ENCODE results near the gene CALCB. TPM values are rescaled to one million over a fixed set of nuclear protein-coding genes. Genes with fewer than 3 reads are reported as not detected.

CALCB gene
- total RNA-seq, 4 donors from 2014 or later, result not detected

DNA sequence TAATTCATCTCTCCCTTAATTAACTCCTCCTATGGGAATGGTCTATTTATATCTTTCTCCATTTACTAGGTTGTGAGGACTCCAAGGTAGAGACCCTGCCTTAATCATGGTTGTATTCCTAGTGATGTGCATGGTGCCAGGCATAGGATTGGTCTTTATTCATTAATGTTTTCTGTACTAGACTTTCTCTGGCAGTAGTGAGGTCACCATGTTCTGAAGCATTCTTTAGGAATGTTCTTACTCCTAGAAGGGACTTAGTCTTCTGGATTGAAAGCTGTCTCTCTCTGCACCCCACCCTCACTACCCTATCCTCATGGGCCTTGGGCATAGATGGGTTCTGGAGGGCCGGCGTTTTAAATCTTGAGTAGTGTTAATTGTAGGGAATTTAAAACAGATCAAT lies 30.8 kb downstream of the CALCB start:
- intact Hi-C loops (cut with DNase I; ENCODE audit: low total_unique reads), result no loop called here
- 91 to 93% methylated on average over 2 of the region's 2 CpGs for WGBS, 2 donors
- no peak for DNase-seq (ENCODE audit: low spot score in 2 of 2)
- H3K4me3 ChIP-seq (ENCODE audit: low read depth, poor library complexity, severe bottlenecking), result no peak overlapping the region
- no peak for TF ChIP-seq POLR2A (IDR thresholded peaks at IDR 0.05)

DNA sequence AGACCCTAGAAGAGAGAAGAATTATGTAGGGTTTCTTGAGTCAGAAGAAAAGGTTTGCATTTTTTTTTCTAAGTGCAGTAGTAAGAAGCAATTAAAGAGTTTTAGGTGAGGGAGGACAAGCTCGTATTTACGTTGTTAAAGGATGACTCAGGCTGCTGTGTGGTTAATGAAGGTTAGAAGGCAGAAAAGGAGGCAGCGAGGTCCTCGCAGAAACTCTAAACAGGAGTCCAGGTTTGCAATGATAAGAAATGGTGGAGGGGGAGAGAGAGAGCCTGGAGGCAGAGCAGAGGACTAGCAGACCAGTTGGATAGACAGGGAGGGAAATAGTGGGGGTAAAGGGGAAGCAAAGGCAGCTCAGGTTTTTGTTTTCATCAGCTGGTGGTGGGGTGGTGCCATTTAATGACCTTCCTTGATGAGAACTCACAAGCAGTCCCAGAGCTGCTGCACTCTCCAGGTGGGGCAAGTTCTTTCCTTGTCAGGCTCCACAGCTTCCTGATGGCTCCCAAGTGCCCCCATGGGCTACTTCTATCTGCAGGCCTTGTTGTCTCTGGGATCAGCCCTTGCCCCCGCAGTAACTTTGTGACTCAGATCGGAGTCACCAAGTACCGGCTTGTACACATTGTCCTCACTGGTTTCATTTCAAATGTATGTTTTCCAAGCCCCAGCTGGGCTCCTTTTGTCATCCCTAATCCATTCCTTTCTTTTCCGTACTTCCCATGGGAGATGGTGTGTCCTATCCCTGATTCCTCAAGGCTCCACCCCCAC lies 33.0 kb downstream of the CALCB start:
- WGBS, 2 donors, result 79 to 80% methylated on average over 8 of the region's 8 CpGs
- TF ChIP-seq, protein P1, sequence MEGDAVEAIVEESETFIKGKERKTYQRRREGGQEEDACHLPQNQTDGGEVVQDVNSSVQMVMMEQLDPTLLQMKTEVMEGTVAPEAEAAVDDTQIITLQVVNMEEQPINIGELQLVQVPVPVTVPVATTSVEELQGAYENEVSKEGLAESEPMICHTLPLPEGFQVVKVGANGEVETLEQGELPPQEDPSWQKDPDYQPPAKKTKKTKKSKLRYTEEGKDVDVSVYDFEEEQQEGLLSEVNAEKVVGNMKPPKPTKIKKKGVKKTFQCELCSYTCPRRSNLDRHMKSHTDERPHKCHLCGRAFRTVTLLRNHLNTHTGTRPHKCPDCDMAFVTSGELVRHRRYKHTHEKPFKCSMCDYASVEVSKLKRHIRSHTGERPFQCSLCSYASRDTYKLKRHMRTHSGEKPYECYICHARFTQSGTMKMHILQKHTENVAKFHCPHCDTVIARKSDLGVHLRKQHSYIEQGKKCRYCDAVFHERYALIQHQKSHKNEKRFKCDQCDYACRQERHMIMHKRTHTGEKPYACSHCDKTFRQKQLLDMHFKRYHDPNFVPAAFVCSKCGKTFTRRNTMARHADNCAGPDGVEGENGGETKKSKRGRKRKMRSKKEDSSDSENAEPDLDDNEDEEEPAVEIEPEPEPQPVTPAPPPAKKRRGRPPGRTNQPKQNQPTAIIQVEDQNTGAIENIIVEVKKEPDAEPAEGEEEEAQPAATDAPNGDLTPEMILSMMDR (IDR thresholded peaks at IDR 0.05), result no peak
- TF ChIP-seq POLR2A (IDR thresholded peaks at IDR 0.05), result no peak
- intact Hi-C loops (cut with DNase I; ENCODE audit: low total_unique reads), result loop anchor here (5.0 kb wide), 1 partner anchor 101 kb away; no protein-coding TSS in a partner anchor
- H3K4me3 ChIP-seq (ENCODE audit: low read depth, poor library complexity, severe bottlenecking), result no peak overlapping the region
- no peak for DNase-seq (ENCODE audit: low spot score in 2 of 2)

DNA sequence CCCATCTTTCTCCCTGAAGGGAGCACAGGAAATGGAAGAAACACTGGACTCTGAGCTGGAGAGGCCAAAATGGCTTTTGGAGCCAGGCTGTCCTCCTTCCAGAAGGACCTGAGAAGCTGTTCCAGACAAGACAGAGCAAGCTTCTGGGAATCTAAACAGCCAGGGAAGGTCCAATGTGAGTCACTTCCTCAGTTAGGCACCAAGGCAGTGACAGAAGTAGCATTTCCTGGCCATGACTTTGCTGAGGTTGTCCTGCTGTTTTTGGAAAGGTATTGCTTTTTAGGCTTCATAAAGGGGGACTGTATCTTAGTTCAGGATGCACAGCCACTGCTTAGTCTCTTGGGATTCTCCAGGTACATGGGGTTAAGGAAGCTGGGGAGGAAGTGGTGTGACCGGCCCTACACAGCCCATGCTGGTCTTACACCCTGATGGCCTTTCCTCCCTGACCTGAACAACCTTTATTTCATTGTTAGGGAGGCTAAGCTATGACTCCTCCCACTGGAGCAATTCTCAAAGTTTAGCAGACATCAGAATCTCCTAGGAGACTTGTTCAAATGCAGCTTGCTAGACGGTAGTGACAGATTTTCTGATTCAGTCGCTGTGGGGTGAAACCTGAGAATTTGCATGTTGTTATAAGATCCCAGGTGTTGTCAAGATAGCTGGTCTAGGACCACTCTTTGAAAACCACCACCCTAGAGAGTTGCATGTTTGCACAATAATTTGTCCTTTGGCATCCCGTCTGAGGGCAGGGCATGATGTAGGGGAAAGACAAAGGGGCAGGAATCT lies 34.5 kb downstream of the CALCB start:
- H3K4me3 ChIP-seq (ENCODE audit: low read depth, poor library complexity, severe bottlenecking), result no peak overlapping the region
- TF ChIP-seq, protein P1 (IDR thresholded peaks at IDR 0.05), result no peak
- no peak for TF ChIP-seq POLR2A (IDR thresholded peaks at IDR 0.05)
- WGBS, 2 donors, result 62 to 64% methylated on average over 4 of the region's 4 CpGs
- DNase-seq (ENCODE audit: low spot score in 2 of 2), result no peak
- intact Hi-C loops (cut with DNase I; ENCODE audit: low total_unique reads), result loop anchor here (5.0 kb wide), 1 partner anchor 99 kb away; no protein-coding TSS in a partner anchor

DNA sequence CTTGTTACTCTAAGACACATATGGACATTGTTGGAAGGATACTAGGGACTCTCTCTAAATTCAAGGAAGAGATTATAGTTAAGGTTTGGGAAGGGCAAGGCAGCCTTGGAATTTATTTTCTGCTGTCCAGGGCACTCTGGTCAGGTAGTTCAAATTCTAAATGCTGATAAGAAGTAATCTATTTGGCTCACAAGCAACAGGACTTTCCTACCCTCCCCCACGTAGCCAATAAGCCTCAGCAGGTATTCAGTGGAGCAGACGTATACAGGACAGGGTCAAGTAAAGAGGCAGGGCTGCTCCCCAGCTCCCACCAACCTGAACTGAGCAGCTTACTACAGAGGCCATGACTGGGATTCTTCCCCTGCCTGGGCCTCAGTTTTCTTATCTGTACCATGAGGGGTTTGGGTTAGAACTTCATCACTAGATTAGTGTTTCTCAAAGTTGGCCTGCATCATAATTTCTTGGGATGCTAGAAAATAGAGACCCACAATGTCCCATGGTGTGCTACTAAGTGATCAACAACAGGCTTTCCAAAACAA lies 35.3 kb downstream of the CALCB start:
- no peak for TF ChIP-seq POLR2A (IDR thresholded peaks at IDR 0.05)
- TF ChIP-seq, protein P1 (IDR thresholded peaks at IDR 0.05), result no peak
- H3K4me3 ChIP-seq (ENCODE audit: low read depth, poor library complexity, severe bottlenecking), result no peak overlapping the region
- no peak for DNase-seq (ENCODE audit: low spot score in 2 of 2)
- WGBS, 2 donors, result 83 to 86% methylated on average over 2 of the region's 2 CpGs
- intact Hi-C loops (cut with DNase I; ENCODE audit: low total_unique reads), result loop anchor here (5.0 kb wide), 1 partner anchor 99 kb away; no protein-coding TSS in a partner anchor

DNA sequence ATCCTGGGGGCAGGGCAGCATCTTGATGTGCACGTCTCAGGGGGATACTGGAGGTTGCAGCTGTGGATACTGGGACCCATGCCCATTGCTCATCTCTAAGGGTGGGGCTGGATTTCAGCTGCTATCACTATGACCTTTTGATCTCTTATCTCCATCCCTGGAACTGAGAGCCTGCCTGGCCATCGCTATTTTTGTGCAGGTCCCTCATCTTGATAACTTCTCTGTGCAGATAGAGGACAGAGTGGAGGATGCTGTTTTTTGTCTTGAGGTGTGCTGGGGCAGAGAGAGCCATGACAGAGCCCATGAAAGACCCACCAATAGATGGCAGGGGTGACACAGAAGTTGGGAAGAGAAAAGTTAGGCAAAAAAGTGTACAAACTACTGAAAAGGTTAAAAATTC lies 36.2 kb downstream of the CALCB start:
- intact Hi-C loops (cut with DNase I; ENCODE audit: low total_unique reads), result loop anchor here (5.0 kb wide), 1 partner anchor 98 kb away; no protein-coding TSS in a partner anchor
- no peak for TF ChIP-seq POLR2A (IDR thresholded peaks at IDR 0.05)
- TF ChIP-seq, protein P1 (IDR thresholded peaks at IDR 0.05), result no peak
- WGBS, 2 donors, result 70 to 81% methylated on average over 2 of the region's 2 CpGs
- no peak overlapping the region for H3K4me3 ChIP-seq (ENCODE audit: low read depth, poor library complexity, severe bottlenecking)
- DNase-seq (ENCODE audit: low spot score in 2 of 2), result no peak

DNA sequence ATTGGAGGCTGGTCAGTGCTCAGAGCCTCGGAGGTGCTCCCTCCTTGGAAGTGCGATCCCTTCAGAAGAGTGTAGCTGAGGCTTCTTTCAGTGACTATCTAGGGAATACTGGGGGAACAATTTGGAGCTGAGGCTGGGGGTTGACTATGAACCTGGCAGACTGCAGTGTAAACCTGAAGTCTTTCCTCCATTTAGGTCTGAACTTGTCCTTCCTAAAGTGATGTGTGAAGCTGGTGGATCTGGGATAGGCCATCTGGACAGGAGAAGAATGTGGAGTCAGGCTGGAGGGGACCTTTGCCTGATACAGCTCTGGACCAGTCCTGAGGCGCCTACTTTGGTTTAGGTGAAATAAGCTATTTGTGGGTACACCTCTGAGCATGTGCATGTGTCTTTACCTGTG lies 37.8 kb downstream of the CALCB start:
- H3K4me3 ChIP-seq (ENCODE audit: low read depth, poor library complexity, severe bottlenecking), result no peak overlapping the region
- WGBS, 2 donors, result 84 to 95% methylated on average over 3 of the region's 3 CpGs
- intact Hi-C loops (cut with DNase I; ENCODE audit: low total_unique reads), result no loop called here
- TF ChIP-seq, protein P1 (IDR thresholded peaks at IDR 0.05), result no peak
- no peak for TF ChIP-seq POLR2A (IDR thresholded peaks at IDR 0.05)
- DNase-seq (ENCODE audit: low spot score in 2 of 2), result no peak

Measured in lower leg skin (tissue), 4 donors.